HCT116 (cell line): ENCODE measurements around the gene CNBD2. TPM values are rescaled to one million over a fixed set of nuclear protein-coding genes. Genes with fewer than 3 reads are reported as not detected.

Source experiments
- ATAC-seq: fragments of 200-7000 bp; cut with Tn5 transposase; 2 replicates; pipeline ENCODE4 v1.9.1; 2020; ENCODE audit warnings: mild to moderate bottlenecking, moderate library complexity
- BruUV-seq: library from RNA; stranded (reverse); fragments of 400-500 nt; replicated peaks from 2 replicates; lab custom pipeline; 2021; lab: Mats Ljungman, UMichigan
- CTCF ChIA-PET: fragments of 300-600 bp; sonication (Branson Sonifier 250); formaldehyde crosslinking; loops from one replicate; lab custom pipeline; 2021; ENCODE audit warnings: antibody characterized with exemption; lab: Charles Lee
- POLR2A ChIA-PET: fragments of 300-600, 350-600 bp; sonication (Branson Sonifier 250); formaldehyde crosslinking; loops from one replicate; lab custom pipeline; 2021; ENCODE audit warnings: antibody characterized with exemption; lab: Charles Lee
- RAD21 ChIA-PET, 2 experiments: fragments of 300-600 bp; sonication (Branson Sonifier 250); formaldehyde crosslinking; loops; one replicate each; lab custom pipeline; 2023; ENCODE audit warnings: low total read pairs in 2 of 2; ENCODE audit not compliant: uncharacterized antibody in 2 of 2, unreplicated experiment in 2 of 2, low non-redundant PET in 1 of 2; lab: Charles Lee
- DNase-seq: peaks from one replicate; pipeline ENCODE4 v3.0.0-alpha.2; 2010; ENCODE audit warnings: low read depth, low spot score
- H2AFZ ChIP-seq: fragments of 200-600 bp; shearing (Covaris generic), sonication (generic); 2 replicates; pipeline ENCODE4 v1.6.1; 2017; ENCODE audit warnings: low read depth, mixed run types, mixed read lengths, antibody characterized with exemption, low read length; ENCODE audit not compliant: poor library complexity, severe bottlenecking
- H3K27ac ChIP-seq: 2 replicates; pipeline ENCODE4 v1.5.1; 2012; ENCODE audit warnings: low read depth, low read length
- H3K27me3 ChIP-seq: fragments of 200-600 bp; sonication (generic); 2 replicates; pipeline ENCODE4 v1.6.1; 2016; ENCODE audit warnings: mixed run types, low read length, mixed read lengths; ENCODE audit not compliant: insufficient read depth
- H3K36me3 ChIP-seq, 2 experiments: fragments of 200-500 bp in 1 of 2; fragments of 200-600 bp in 1 of 2; sonication (Bioruptor generic) in 1 of 2; sonication (generic) in 1 of 2; 2 replicates each; pipeline versions ENCODE4 v1.5.1 to v1.6.1; 2014 to 2016; ENCODE audit warnings: low read length in 2 of 2, inconsistent platforms in 1 of 2, mixed read lengths in 1 of 2, mixed run types in 1 of 2; ENCODE audit not compliant: insufficient read depth in 2 of 2, control insufficient read depth in 1 of 2
- H3K4me1 ChIP-seq, 2 experiments: fragments of 200-600 bp in 1 of 2; sonication (generic) in 1 of 2; 2 replicates each; pipeline versions ENCODE4 v1.5.1 to v1.6.1; 2012 to 2017; ENCODE audit warnings: low read length in 2 of 2, inconsistent platforms in 1 of 2, mild to moderate bottlenecking in 1 of 2, mixed read lengths in 1 of 2, mixed run types in 1 of 2, moderate library complexity in 1 of 2; ENCODE audit not compliant: insufficient read depth in 2 of 2, control insufficient read depth in 1 of 2
- H3K4me2 ChIP-seq: fragments of 200-600 bp; sonication (generic); 2 replicates; pipeline ENCODE4 v1.6.1; 2017; ENCODE audit warnings: mixed run types, low read length, mixed read lengths
- H3K4me3 ChIP-seq, 2 experiments: fragments of 200-600 bp in 1 of 2; sonication (generic) in 1 of 2; replicated peaks in 1 of 2; 2 replicates each; pipeline ENCODE4 v1.5.1; 2011 to 2016; ENCODE audit warnings: low read length in 2 of 2, control low read depth in 1 of 2, low read depth in 1 of 2, mild to moderate bottlenecking in 1 of 2, mixed read lengths in 1 of 2, mixed run types in 1 of 2
- H3K79me2 ChIP-seq: fragments of 200-600 bp; sonication (generic); 2 replicates; pipeline ENCODE4 v1.6.1; 2017; ENCODE audit warnings: mild to moderate bottlenecking, mixed run types, low read length, moderate library complexity, mixed read lengths; ENCODE audit not compliant: insufficient read depth
- H3K9ac ChIP-seq: fragments of 200-600 bp; sonication (generic); 2 replicates; pipeline ENCODE4 v1.6.1; 2016; ENCODE audit warnings: low read length, mixed read lengths
- H3K9me2 ChIP-seq: fragments of 200-600 bp; sonication (generic), shearing (Covaris generic); 2 replicates; pipeline ENCODE4 v1.6.1; 2017; ENCODE audit warnings: mixed run types, mild to moderate bottlenecking, moderate library complexity; ENCODE audit not compliant: insufficient read depth
- H3K9me3 ChIP-seq, 2 experiments: fragments of 200-500 bp in 1 of 2; fragments of 200-600 bp in 1 of 2; sonication (Bioruptor generic) in 1 of 2; sonication (generic) in 1 of 2; 2 replicates each; pipeline ENCODE4 v1.6.1; 2014 to 2017; ENCODE audit warnings: low read length in 2 of 2, mixed read lengths in 2 of 2, inconsistent platforms in 1 of 2, low read depth in 1 of 2, mild to moderate bottlenecking in 1 of 2, mixed run types in 1 of 2, moderate library complexity in 1 of 2; ENCODE audit not compliant: control insufficient read depth in 1 of 2, insufficient read depth in 1 of 2
- H4K20me1 ChIP-seq: fragments of 200-600 bp; sonication (generic), shearing (Covaris generic); 2 replicates; pipeline ENCODE4 v1.6.1; 2017; ENCODE audit warnings: mixed run types, mild to moderate bottlenecking, moderate library complexity; ENCODE audit not compliant: insufficient read depth
- ATF3 ChIP-seq: IDR thresholded peaks from 2 replicates; pipeline ENCODE4 v1.6.1; 2012
- CBX3 ChIP-seq: IDR thresholded peaks from 2 replicates; pipeline ENCODE4 v1.6.1; 2012; ENCODE audit warnings: low read depth
- CEBPB ChIP-seq: IDR thresholded peaks from 2 replicates; pipeline ENCODE4 v1.6.1; 2012; ENCODE audit warnings: low read depth
- EGR1 ChIP-seq: IDR thresholded peaks from 2 replicates; pipeline ENCODE4 v1.6.1; 2012; ENCODE audit warnings: low read depth
- ELF1 ChIP-seq: IDR thresholded peaks from 2 replicates; pipeline ENCODE4 v1.6.1; 2012; ENCODE audit warnings: low read depth, borderline replicate concordance
- EZH2 ChIP-seq: fragments of 200-600 bp; sonication (generic); IDR thresholded peaks from 2 replicates; pipeline ENCODE4 v1.6.1; 2017; ENCODE audit warnings: antibody characterized with exemption, mixed run types
- EZH2phosphoT487 ChIP-seq: fragments of 200-600 bp; IDR thresholded peaks from 2 replicates; pipeline ENCODE4 v1.6.1; 2018; ENCODE audit warnings: antibody characterized with exemption, borderline replicate concordance
- FOSL1 ChIP-seq: IDR thresholded peaks from 2 replicates; pipeline ENCODE4 v1.6.1; 2012; ENCODE audit warnings: low read depth
- JUND ChIP-seq: IDR thresholded peaks from 2 replicates; pipeline ENCODE4 v1.6.1; 2012
- POLR2A ChIP-seq: IDR thresholded peaks from 2 replicates; pipeline ENCODE4 v1.7.0; 2011; ENCODE audit warnings: borderline replicate concordance; ENCODE audit not compliant: insufficient read depth, insufficient read length; ENCODE audit errors: extremely low read depth
- POLR2AphosphoS5 ChIP-seq: IDR thresholded peaks from 2 replicates; pipeline ENCODE4 v1.6.1; 2011; ENCODE audit warnings: mild to moderate bottlenecking, low read depth, low read length, moderate library complexity
- RAD21 ChIP-seq: IDR thresholded peaks from 2 replicates; pipeline ENCODE4 v1.6.1; 2012; ENCODE audit warnings: low read depth, mild to moderate bottlenecking
- REST ChIP-seq: IDR thresholded peaks from 2 replicates; pipeline ENCODE4 v1.6.1; 2012; ENCODE audit warnings: low read depth
- SP1 ChIP-seq: IDR thresholded peaks from 2 replicates; pipeline ENCODE4 v1.6.1; 2012; ENCODE audit warnings: low read depth
- YY1 ChIP-seq: IDR thresholded peaks from 2 replicates; pipeline ENCODE4 v1.6.1; 2011; ENCODE audit warnings: low read length, low read depth, moderate library complexity, mild to moderate bottlenecking; ENCODE audit not compliant: insufficient replicate concordance; ENCODE audit errors: extremely low read depth
- ZBTB33 ChIP-seq: IDR thresholded peaks from 2 replicates; pipeline ENCODE4 v1.6.1; 2011; ENCODE audit warnings: mild to moderate bottlenecking, low read length, moderate library complexity; ENCODE audit not compliant: insufficient replicate concordance; ENCODE audit errors: extremely low read depth
- ZNF274 ChIP-seq: fragments of 200-500 bp; sonication (Bioruptor generic); IDR thresholded peaks from 2 replicates; pipeline ENCODE4 v1.6.1; 2014; ENCODE audit warnings: mild to moderate bottlenecking, low read depth, low read length, inconsistent platforms
- intact Hi-C: fragments of 100-400 bp; cut with micrococcal nuclease; formaldehyde crosslinking; loops from 2 replicates; pipeline ENCODE4 v1.10.0; 2022
- total RNA-seq: library from RNA; stranded (reverse); gene quantifications from one replicate; pipeline ENCODE4 v1.2.1, GENCODE V29; 2021; ENCODE audit not compliant: unreplicated experiment
- TF ChIP-seq, protein P1 (sequence below): IDR thresholded peaks from 2 replicates; pipeline ENCODE4 v1.6.1; 2012
- TF ChIP-seq, protein P2 (sequence below), 3 experiments: fragments of 200-600 bp in 1 of 3; sonication (generic) in 1 of 3; IDR thresholded peaks in 2 of 3; conservative IDR thresholded peaks in 1 of 3; 2 replicates each; pipeline ENCODE4 v1.5.1; 2012 to 2017; ENCODE audit warnings: low read depth in 2 of 3, low read length in 2 of 3, antibody characterized with exemption in 1 of 3, borderline replicate concordance in 1 of 3, control low read depth in 1 of 3, mild to moderate bottlenecking in 1 of 3, mixed read lengths in 1 of 3, mixed run types in 1 of 3, moderate library complexity in 1 of 3; ENCODE audit not compliant: insufficient read depth in 1 of 3

Gene CNBD2
- total RNA-seq, 1 experiment from 2014 or later = 3.1 TPM

GRCh38 chr20:35972462-35972861, 4.1 kb downstream of the CNBD2 start:
- no peaks in the 10 kb centered on the region for H3K36me3 ChIP-seq
- no peaks in the 10 kb centered on the region for H3K27me3 ChIP-seq
- no peak overlapping the region for H2AFZ ChIP-seq
- RAD21 ChIA-PET = no interaction called here
- H3K4me2 ChIP-seq = no peak overlapping the region
- no TSS peak for BruUV-seq
- peaks cover 0 to 8% of the 10 kb centered on the region in 2 experiments; a peak in 2 of 4 replicates for H3K4me1 ChIP-seq
- no peak overlapping the region for H3K4me3 ChIP-seq
- H3K9ac ChIP-seq = no peak overlapping the region
- no peak overlapping the region for H3K27ac ChIP-seq
- TF ChIP-seq FOSL1 = no peak
- TF ChIP-seq, protein P1, sequence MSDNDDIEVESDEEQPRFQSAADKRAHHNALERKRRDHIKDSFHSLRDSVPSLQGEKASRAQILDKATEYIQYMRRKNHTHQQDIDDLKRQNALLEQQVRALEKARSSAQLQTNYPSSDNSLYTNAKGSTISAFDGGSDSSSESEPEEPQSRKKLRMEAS = no peak
- TF ChIP-seq POLR2AphosphoS5 = no peak
- no peak for TF ChIP-seq JUND
- TF ChIP-seq RAD21 = no peak
- no peak for TF ChIP-seq ATF3
- TF ChIP-seq ELF1 = no peak
- TF ChIP-seq SP1 = no peak
- no peak for TF ChIP-seq REST
- TF ChIP-seq CBX3 = no peak
- TF ChIP-seq CEBPB = no peak
- TF ChIP-seq YY1 = no peak
- TF ChIP-seq, protein P2, sequence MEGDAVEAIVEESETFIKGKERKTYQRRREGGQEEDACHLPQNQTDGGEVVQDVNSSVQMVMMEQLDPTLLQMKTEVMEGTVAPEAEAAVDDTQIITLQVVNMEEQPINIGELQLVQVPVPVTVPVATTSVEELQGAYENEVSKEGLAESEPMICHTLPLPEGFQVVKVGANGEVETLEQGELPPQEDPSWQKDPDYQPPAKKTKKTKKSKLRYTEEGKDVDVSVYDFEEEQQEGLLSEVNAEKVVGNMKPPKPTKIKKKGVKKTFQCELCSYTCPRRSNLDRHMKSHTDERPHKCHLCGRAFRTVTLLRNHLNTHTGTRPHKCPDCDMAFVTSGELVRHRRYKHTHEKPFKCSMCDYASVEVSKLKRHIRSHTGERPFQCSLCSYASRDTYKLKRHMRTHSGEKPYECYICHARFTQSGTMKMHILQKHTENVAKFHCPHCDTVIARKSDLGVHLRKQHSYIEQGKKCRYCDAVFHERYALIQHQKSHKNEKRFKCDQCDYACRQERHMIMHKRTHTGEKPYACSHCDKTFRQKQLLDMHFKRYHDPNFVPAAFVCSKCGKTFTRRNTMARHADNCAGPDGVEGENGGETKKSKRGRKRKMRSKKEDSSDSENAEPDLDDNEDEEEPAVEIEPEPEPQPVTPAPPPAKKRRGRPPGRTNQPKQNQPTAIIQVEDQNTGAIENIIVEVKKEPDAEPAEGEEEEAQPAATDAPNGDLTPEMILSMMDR (IDR thresholded peaks at IDR 0.05 in 2 of 3, conservative IDR thresholded peaks at IDR 0.05 in 1 of 3; ENCODE audit: borderline replicate concordance in 1 of 3, insufficient read depth in 1 of 3, low read depth in 2 of 3, low read length in 2 of 3) = no peak
- no peak for TF ChIP-seq EGR1
- no peak for TF ChIP-seq POLR2A
- no peak for TF ChIP-seq EZH2phosphoT487
- TF ChIP-seq ZNF274 = no peak
- no peak for TF ChIP-seq ZBTB33
- TF ChIP-seq EZH2 = no peak
- intact Hi-C loops = no loop called here
- DNase-seq = no peak
- no peaks in the 10 kb centered on the region for H3K79me2 ChIP-seq
- H3K9me2 ChIP-seq = no peaks in the 10 kb centered on the region
- no peaks in the 10 kb centered on the region for H4K20me1 ChIP-seq
- H3K9me3 ChIP-seq = no peaks in the 10 kb centered on the region
- POLR2A ChIA-PET = no interaction called here
- ATAC-seq = no peak
- CTCF ChIA-PET = no interaction called here
